Stimulated activated CD4-positive, alpha-beta T cell treated with anti-CD3 and anti-CD28 coated beads, TNF-alpha, amount 100 ng/mL, for 4 hours (primary cell): ENCODE measurements around the gene LRRC71.
A peak's percentile ranks its signal among the peaks of the same experiment; 100 is the strongest.

Experiments used
- DNase-seq, 3 experiments: peaks; one replicate each; pipeline ENCODE4 v3.0.0-alpha.2; 2020; ENCODE audit warnings: low read depth in 3 of 3

The LRRC71 gene

DNA sequence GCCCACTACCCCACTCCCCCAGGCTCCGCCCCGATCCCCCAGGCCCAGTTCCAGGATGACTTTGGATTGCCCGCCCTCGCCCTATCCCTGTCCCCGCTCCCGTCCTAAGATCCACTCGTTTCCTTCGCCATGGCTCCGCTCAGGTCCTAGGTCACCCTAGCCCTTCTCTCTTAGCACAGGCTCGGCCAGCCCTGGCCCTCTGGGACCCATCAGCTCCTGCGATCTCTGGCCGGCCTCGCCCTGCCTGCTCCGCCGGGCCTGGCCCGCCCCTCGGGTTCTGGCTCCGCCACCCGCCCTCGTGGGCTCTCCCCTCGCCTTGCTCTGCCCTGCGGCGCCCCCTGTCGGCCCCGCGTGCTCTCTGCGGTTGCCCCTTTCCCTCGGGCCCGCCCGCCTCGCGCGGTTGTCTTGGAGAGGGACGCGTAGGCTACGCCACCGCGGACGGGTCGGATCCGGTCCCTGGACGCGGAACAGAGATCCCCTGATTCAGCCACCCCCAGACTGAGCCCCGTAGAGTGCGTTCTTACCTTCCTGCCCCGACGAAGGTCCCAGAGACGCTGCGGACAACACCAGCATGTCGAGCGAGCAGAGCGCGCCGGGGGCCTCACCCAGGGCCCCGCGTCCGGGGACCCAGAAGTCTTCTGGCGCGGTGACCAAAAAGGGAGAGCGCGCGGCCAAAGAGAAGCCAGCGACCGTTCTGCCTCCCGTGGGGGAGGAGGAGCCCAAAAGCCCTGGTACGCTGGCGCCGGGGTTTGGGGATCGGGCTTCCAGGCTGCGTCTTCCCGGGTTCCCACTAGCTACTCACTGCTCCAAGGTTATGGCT lies at the start of gene LRRC71:
Gene LRRC71 (plus strand): TSS at position 400 of the 820 bp plus-strand sequence. CDS start 172 bp downstream, at position 572.
- DNase-seq, result peak; percentile 27 to 42 (median 34)

GRCh38 chr1:156873659-156874058 lies 46.8 kb upstream of the LRRC71 start:
- no peak for DNase-seq

DNA sequence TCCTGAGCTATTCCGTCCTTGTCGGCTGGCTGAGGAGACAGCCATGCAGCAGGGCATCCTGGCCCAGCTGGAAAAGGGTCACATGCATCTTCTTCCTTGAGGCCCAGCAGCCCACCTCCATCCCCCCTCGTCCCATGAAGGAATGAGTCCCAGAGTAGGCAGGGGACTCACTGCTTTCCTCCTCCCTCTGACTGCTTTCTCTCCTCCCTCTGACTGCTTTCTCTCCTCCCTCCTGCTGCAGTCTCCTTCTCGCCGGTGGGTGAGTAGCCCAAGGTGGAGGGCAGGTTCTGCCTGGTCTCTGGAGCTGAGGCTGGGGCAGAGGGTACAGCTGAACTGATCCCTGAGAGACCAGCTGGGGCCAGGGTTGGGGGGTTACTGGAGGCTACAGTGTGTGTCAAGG lies 46.3 kb upstream of the LRRC71 start:
- no peak for DNase-seq

DNA sequence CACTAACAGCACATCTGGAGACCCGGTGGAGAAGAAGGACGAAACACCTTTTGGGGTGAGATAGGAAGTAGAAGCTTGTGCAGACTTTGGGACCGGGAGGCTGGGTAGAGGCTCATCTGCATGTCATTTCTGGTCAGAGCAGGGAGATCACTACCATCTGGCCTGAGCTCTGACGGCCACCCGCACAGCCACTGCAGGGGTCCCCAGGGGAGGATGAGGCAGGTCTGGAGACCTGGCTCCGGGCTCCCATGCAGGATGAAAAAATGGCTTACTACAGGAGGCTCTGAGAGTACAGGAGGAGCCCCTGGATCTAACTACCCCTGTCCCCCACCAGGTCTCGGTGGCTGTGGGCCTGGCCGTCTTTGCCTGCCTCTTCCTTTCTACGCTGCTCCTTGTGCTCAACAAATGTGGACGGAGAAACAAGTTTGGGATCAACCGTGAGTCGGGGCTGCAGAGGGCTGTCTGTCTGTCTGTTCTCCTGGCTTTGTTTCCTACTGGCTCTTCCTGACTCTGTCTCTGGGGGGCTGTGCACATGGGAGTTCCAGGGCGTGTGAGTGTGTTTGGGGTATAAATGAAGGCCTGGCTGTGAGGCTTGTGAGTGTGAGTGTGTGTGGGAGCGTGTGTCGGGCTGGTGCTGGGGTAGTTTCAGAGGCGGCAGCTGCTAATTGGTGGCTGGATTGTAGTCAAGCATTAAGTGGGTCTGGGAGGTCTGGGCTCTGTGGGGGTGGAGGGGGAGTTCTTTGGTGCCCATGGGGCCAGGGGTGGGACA lies 45.7 kb upstream of the LRRC71 start:
- no peak for DNase-seq

GRCh38 chr1:156875341-156875615 lies 45.2 kb upstream of the LRRC71 start:
- no peak for DNase-seq

- no peak for DNase-seq
Measured at GRCh38 chr1:156876281-156876680, 44.2 kb upstream of the LRRC71 start.

DNA sequence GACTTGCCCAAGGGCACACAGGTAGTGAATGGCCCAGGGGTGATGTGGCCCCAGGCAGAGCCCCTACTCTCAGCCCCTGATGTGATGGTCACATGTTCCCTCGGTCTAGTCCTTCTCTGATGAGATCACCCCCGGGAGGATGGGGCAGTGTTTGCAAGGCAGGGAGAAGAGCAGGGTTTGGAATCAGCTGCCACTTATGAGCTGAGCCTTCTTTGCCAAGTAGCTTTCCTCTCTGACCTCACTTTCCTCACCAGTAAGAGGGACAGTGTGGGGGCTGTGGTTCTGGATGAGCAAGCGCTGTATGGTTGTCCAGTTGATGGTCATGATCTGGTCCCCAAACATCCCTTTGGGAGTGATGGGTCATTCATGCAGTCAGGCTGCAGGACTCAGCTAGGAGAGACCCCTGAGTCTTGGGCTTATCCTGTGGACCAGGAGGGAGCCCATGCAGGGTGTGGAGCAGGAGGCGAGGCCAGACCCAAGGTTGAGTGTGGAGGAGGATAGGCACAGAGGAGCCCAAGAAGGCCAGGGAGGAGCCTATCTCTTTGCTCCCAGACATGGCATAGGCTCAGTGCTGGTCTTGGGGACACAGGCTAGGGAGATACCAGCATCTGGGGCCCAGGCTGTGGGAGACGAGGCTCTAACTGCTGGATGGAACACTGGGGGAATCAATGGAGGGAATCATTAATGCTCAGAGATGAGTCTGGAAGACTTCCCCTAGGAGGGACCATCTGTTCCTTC lies 42.8 kb upstream of the LRRC71 start:
- DNase-seq, result no peak

DNA sequence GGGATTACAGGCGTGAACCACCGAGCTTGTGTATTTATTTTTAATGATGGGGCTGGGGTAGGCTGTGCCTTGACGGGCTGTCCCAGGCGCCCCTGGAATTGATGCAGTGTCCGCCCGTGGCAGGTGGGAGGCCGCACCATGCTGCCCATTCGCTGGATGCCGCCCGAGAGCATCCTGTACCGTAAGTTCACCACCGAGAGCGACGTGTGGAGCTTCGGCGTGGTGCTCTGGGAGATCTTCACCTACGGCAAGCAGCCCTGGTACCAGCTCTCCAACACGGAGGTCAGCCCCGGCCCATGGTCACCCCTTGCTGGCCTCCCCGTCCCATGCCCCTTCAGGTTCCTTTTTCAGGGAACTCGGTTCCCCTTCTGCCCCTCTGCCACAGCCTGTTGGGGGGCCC lies 40.6 kb upstream of the LRRC71 start:
- DNase-seq, result no peak

- no peak for DNase-seq
Measured at GRCh38 chr1:156880473-156880872, 40.0 kb upstream of the LRRC71 start.

DNA sequence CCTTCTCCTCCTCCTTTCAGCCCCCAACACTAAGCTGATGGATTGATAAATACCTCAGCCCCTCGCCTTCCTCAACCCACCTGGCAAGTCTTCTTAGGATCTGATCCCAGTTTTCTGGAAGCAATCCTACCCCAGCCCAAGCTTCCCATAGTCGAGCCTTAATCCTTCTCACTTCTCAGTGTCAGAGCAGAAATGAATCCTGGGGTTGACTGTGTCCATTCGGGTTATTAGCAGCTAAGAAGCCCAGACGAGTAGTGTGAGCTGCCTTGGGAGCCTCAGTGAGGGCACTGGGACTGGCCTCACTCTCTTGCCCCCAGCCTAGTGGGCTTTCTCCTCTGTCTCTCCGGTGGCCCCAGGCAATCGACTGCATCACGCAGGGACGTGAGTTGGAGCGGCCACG lies 39.3 kb upstream of the LRRC71 start:
- no peak for DNase-seq

GRCh38 chr1:156881663-156882062 lies 38.8 kb upstream of the LRRC71 start:
- DNase-seq, result no peak

DNA sequence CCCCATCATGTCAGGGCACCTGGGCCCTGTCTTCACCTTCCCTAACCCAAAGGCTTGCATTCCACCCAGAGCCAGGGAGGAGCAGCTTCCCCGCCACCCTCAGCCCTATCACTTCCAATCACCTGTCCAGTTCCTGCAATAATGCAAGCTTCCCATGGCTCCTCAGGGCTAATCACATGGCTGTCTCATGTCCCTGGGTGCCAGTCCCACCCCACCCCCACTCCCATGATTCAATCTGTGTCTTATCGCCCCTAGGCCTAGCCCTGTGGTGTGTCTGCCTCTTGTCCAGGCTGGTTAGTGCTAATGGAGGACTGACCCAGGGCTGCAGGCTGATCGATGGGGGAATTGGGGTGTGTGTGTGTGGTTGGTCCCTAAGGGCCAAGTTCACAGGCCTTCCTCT lies 37.9 kb upstream of the LRRC71 start:
- DNase-seq, result no peak

GRCh38 chr1:156883919-156884318 lies 36.5 kb upstream of the LRRC71 start:
- no peak for DNase-seq

DNA sequence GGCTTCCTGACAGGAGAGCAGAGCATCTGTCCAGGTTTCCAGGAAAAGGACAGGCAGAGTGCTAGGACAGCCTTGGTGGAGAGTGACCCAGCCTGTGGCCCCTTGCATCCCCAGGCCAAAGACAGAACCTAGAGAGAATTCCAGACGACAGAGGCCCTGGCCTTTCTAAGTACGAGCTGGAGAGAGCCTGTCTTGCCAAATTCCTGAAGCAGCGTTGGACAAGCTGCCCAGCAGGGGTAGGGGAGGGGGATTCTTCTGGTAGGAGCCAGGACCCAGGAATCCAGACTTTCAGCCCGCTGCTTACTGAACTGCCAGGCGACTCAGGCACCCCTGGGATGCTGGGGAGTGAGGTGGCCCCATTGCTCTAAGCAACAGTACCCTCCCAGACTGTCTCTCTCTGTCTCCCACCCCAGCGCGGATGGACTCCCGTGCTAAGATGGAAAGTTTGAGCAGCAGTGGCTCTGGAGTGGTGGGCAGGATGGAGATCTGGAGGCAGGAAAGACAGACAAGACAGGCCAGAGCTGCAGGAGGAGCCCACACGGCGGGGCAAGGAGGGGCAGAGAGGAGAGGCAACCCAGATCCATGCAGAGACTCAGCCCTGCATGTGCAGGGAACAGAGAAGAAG lies 35.8 kb upstream of the LRRC71 start:
- no peak for DNase-seq

DNA sequence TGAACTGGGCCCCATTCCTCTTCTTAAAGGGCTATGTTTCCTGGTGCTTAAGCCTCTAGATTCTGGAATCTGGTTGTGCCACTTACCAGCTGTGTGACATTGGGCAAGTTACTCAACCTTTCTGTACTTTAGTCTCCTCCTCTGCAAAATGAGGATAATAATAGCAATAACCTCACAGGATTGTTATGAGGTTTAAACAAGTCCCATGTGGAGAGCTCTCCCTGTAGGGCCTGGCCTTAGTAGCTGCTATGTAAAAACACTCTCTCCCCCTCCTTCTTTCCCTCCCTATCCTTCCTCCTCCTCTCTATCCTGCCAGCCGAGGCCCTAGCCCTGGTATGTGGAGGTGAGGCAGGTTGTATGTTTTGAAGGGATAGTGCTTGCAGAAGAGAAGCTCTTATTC lies 35.1 kb upstream of the LRRC71 start:
- no peak for DNase-seq

GRCh38 chr1:156885880-156886355 lies 34.5 kb upstream of the LRRC71 start:
- no peak for DNase-seq

DNA sequence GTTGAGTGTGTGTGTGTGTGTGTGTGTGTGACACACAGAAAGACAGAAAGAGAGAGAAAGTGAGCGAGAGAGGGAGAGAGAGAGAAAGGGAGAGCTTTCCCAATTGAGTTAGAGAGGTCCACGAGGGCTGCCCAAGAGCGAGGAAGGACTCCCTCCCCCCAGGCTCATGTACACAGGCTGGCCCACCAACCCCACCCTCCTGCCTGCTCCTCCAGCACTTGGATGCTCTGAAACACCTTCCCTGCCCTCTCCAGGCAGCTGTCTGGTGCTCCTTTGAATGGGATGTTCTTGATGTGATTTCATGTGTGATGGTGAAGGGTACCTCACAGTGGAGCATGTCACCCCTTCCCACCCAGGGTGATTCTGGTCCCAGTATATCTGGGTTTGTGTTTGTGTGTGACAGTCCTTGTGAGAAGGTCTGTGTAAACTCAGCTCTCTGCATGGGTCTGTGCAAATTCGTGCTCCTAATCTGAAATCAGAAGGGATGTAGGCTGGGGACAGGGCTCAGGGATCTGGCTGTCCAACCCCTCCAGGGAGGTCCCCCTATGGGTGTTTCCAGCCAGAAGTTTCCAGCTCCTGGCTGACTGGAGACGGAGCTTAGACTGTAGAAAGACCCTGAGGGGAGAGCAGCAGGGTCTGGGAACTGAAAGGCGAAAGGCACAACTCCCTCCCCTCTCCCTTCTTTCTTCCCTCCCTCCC lies 33.7 kb upstream of the LRRC71 start:
- DNase-seq, result no peak

DNA sequence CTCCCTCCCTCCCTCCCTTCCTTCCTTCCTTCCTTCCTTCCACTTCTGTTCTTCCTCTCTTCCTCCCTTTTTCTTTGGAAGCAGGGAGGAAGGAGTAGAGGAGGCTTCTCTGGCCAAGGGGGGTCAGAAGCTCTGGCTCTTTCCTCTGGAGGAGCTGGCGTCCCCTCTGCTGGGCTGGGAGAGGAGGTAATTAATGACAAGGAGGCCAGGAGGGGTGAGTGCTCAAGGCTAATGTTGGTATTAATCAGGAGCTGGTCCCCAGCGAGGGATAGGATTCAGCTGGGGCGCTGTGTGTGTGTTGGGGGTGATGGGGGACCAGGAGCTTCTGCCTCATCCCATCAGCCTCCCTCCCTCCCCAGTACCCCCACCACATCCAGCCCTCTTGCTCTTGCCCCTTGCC lies 33.1 kb upstream of the LRRC71 start:
- no peak for DNase-seq

DNA sequence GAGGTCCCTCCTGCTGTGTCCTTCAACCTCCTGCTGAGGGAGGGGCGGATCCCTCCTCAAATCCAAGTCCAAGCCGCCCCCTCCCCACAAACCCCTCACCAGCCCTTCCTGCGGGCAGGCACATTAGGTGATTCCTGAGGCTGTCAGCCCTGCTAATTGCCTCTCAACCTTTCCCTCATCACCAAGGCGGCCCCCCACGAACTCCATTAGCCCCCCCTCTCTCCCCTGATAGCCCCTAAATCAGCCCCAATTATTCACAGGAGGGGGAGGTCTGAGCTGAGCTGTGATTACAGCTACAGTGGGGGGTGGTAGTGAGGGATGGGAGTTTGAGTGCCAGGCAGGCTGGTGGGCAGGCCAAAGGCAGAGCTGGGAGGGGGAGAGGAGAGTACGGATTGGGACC lies 32.7 kb upstream of the LRRC71 start:
- DNase-seq, result no peak

DNA sequence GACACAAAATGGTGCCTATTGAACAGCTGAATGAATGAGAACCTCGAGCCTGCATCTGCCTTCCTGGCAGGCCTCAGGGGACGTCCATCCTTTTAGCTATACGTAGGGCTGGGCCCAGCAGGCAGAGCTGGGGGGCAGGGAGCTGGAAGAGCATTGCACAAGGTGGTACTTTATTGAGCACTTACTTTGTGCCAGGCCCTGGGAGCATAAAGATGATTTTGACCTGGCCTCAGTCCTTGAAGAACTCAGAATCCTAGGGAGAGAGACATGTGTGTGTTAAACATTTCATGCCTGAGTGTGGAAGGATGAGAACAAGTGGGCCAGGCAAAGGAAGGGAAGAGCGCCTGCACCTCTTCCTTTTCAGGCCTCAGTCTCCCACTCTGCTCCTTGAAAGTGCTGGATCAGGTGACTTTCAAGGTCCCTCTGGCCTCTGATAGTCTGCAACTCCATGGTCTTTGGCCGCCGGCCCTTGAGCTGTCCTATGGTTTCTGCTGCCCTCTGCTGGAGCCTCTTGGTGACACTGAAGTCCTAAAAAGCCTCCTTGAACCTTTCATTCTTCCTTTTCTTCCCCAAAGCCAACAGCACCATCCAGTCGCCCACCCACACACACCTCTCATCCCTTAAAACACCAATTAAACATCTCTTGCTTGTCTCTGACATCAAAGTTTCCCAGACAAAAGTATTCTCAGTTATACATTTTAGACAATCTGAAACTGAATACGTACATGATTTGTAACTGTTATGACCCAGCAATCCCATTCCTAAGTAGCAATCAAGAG lies 30.4 kb upstream of the LRRC71 start:
- DNase-seq, result peak; percentile 15 to 22 (median 20)
